Mucosa of rectum (tissue), 2 donors: Measurements from ENCODE around the gene ZRANB1.

Experiments used
- H3K27ac ChIP-seq, 2 donors: one replicate each; pipeline ENCODE4 v1.7.0; 2013; ENCODE audit warnings: inconsistent platforms in 2 of 2, low read depth in 2 of 2, low read length in 2 of 2
- H3K27me3 ChIP-seq, 2 donors: one replicate each; pipeline ENCODE4 v1.7.0; 2013; ENCODE audit warnings: low read length in 2 of 2; ENCODE audit not compliant: control insufficient read depth in 2 of 2, insufficient read depth in 2 of 2
- H3K36me3 ChIP-seq, 2 donors: one replicate each; pipeline ENCODE4 v1.7.0; 2013; ENCODE audit warnings: low read length in 2 of 2; ENCODE audit not compliant: control insufficient read depth in 2 of 2, insufficient read depth in 2 of 2
- H3K4me1 ChIP-seq, 2 donors: one replicate each; pipeline ENCODE4 v1.7.0; 2013; ENCODE audit warnings: low read length in 2 of 2, mild to moderate bottlenecking in 1 of 2; ENCODE audit not compliant: control insufficient read depth in 2 of 2, insufficient read depth in 2 of 2
- H3K4me3 ChIP-seq, 2 donors: one replicate each; pipeline ENCODE4 v1.7.0; 2013; ENCODE audit warnings: low read length in 2 of 2
- H3K9ac ChIP-seq, 2 donors: one replicate each; pipeline ENCODE4 v1.7.0; 2013; ENCODE audit warnings: low read length in 2 of 2, low read depth in 1 of 2, mild to moderate bottlenecking in 1 of 2
- H3K9me3 ChIP-seq, 2 donors: one replicate each; pipeline ENCODE4 v1.7.0; 2013; ENCODE audit warnings: low read length in 2 of 2; ENCODE audit not compliant: control insufficient read depth in 2 of 2
- donor health status: healthy.
- donor health status: Normal muscosa, but diverticular disease.

The ZRANB1 gene

GRCh38 chr10:124997771-124998623 is 56.1 kb downstream of the ZRANB1 start:
- Histone ChIP-seq H3K4me1 (peaks cover 0 to 4% of the 10 kb centered on the region in 2 donors), H3K27me3 (no peaks in the 10 kb centered on the region), H3K9ac (no peak overlapping the region), H3K9me3 (no peaks in the 10 kb centered on the region), H3K4me3 (no peak overlapping the region), H3K27ac (no peak overlapping the region), H3K36me3 (peaks cover 64 to 83% of the 10 kb centered on the region in 2 donors)

- H3K9me3 ChIP-seq: no peaks in the 10 kb centered on the region
- no peak overlapping the region for H3K4me3 ChIP-seq
- no peaks in the 10 kb centered on the region for H3K27me3 ChIP-seq
- H3K9ac ChIP-seq: no peak overlapping the region
- peaks cover 66 to 79% of the 10 kb centered on the region in 2 donors for H3K36me3 ChIP-seq
- H3K27ac ChIP-seq: no peak overlapping the region
- peaks cover 0 to 4% of the 10 kb centered on the region in 2 donors for H3K4me1 ChIP-seq
Observed at GRCh38 chr10:124998624-124999291, 56.8 kb downstream of the ZRANB1 start.

DNA sequence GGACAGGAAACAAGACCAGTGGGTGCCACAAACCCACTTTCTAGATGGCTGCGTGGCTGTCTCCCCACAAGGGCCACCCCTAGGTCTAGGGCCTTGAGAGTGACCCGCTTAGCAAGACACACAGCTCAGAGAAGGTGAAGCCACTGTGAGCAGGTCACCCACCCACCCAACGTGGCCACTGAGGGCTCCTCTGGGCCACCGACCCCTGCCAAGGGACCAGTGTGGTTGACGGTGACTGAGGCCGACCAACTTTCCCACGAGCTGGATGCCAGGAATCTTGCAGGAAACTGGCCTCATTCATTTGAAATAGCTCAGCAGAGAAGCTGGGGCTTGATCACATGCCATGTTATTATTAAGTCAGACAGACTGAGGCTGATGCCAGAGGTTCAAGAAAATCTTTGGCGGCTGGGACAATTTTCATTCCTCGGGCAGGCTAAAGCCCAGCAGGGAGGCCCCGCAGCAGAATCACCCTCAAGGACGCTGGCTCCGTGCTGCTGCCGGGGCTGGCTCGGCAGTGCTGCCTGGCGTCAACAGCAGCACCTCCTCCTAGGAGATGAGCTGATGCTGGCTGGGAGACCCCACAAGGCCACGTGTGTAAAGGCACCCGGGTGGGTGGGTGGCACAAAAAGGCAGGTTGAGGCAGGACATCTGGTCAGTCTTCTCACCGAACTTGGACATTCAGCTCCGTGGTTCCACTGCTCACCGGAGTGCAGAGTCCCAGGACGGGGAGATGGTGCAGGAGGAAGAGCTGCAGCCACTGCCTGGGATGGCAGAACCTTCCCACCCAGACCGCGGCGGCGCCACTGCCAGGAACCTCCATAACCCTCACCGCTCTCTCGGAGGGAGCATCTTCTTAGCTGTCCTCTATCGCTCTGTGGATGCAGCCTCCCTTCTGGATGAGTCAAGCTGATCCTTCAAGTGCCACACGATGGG is 57.8 kb downstream of the ZRANB1 start:
- Histone ChIP-seq H3K4me3 (no peak overlapping the region), H3K36me3 (peaks cover 67 to 77% of the 10 kb centered on the region in 2 donors), H3K27ac (no peak overlapping the region), H3K27me3 (no peaks in the 10 kb centered on the region), H3K4me1 (peaks cover 0 to 4% of the 10 kb centered on the region in 2 donors), H3K9ac (no peak overlapping the region), H3K9me3 (no peaks in the 10 kb centered on the region)

DNA sequence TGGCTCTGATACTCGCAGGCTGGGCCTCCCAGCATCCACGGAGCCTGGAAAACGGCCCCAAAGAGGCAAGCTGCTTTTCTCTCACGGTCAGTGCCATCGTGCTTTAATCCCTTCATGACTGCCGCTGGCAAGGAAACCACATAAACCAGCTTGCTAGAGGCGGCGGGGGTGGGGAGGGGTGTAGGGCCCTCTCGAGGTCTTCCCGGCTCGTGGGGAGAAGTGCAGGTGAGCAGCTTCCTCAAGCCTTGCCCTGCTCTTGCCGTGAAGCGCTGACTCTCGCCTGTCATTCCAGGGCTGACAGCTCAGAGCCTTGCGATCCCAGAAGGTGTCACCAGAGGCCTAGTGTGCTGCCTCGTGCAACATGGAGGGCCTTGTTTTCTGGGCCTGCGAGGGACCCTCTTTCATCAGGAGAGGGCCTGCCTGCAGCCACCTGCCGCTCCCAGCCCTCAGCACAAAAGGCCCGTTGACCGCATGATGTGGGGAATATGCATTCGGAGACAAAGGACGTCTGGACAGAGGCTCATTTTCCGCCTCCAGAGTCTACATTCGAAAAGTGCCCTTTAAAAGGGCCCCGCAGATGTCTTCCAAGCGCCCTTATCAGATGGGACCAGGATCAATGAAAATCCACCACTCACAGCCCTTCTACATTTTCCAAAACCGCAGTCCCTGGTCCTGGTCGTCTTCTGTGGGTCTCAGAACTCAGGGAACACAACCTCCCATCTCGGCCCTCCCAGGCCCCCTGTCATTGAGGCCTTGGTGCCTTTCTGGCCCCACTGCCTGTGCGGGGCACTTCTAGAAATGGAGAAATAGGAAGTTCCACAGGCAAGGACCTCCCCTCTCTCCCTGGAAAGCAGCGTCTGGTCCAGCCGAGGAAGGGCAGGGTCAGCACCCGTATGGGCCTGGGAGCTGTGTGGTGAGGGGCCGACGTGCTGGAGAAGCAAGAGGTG is 58.7 kb downstream of the ZRANB1 start:
- H3K4me1 ChIP-seq: peaks cover 0 to 4% of the 10 kb centered on the region in 2 donors
- no peak overlapping the region for H3K9ac ChIP-seq
- H3K4me3 ChIP-seq: no peak overlapping the region
- peaks cover 66 to 78% of the 10 kb centered on the region in 2 donors for H3K36me3 ChIP-seq
- no peak overlapping the region for H3K27ac ChIP-seq
- H3K27me3 ChIP-seq: no peaks in the 10 kb centered on the region
- H3K9me3 ChIP-seq: no peaks in the 10 kb centered on the region

DNA sequence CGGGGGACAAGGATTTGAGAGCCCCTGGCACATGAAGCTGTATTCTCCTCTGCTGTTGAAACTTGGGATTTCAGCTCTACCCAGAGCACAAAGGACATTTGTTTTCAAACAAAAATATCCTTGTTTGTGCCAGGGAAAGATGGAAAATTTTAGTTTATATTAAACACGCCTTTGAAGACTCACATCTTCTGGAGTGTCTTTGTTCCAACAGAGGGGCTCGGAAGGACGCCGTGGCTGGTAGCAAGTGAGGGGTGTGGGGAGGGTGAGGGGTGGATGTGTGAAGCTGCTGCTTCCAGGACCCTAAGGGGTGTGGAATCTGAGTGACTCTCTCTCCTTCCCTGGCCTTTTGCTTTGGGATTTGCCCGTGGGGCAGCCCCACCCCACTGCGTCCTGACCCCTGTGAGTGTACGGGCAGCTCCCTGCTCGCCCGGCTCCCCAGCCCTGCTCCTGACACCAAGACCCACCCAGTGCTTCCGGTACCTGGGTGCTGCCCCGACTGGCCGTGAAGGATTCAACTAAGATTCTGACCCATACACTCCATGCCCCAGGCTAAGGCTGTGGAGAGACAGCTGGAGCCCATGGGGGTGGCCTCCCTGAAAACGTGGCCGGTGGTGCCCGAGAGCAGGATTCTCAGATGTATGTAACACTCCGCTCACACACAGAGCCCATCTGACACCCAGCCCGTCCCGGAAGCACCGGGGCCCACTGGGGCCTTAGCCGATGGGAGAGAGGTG is 59.6 kb downstream of the ZRANB1 start:
- no peak overlapping the region for H3K9ac ChIP-seq
- H3K4me3 ChIP-seq: no peak overlapping the region
- H3K27me3 ChIP-seq: no peaks in the 10 kb centered on the region
- H3K27ac ChIP-seq: no peak overlapping the region
- H3K9me3 ChIP-seq: no peaks in the 10 kb centered on the region
- H3K4me1 ChIP-seq: peaks cover 0 to 4% of the 10 kb centered on the region in 2 donors
- H3K36me3 ChIP-seq: peaks cover 66 to 73% of the 10 kb centered on the region in 2 donors

GRCh38 chr10:125002047-125002422 is 60.1 kb downstream of the ZRANB1 start:
- H3K9ac ChIP-seq: no peak overlapping the region
- H3K9me3 ChIP-seq: no peaks in the 10 kb centered on the region
- peaks cover 0 to 4% of the 10 kb centered on the region in 2 donors for H3K4me1 ChIP-seq
- no peaks in the 10 kb centered on the region for H3K27me3 ChIP-seq
- H3K36me3 ChIP-seq: peaks cover 66 to 67% of the 10 kb centered on the region in 2 donors
- no peak overlapping the region for H3K4me3 ChIP-seq
- no peak overlapping the region for H3K27ac ChIP-seq

- no peak overlapping the region for H3K9ac ChIP-seq
Observed at GRCh38 chr10:125002423-125003145, 60.7 kb downstream of the ZRANB1 start.

GRCh38 chr10:125003146-125003900 is 61.4 kb downstream of the ZRANB1 start:
- Histone ChIP-seq H3K36me3 (peaks cover 57 to 58% of the 10 kb centered on the region in 2 donors), H3K27me3 (no peaks in the 10 kb centered on the region), H3K4me3 (no peak overlapping the region), H3K9ac (no peak overlapping the region), H3K9me3 (no peaks in the 10 kb centered on the region), H3K4me1 (peaks cover 8% of the 10 kb centered on the region in 2 donors), H3K27ac (no peak overlapping the region)

More at GRCh38 chr10:125002423-125003145, 60.7 kb downstream of the ZRANB1 start:
- Histone ChIP-seq H3K4me3 (no peak overlapping the region), H3K27me3 (no peaks in the 10 kb centered on the region), H3K36me3 (peaks cover 64 to 65% of the 10 kb centered on the region in 2 donors), H3K4me1 (peaks cover 3 to 4% of the 10 kb centered on the region in 2 donors), H3K9me3 (no peaks in the 10 kb centered on the region), H3K27ac (no peak overlapping the region)
